ENCODE results near the gene ZNF766. TPM values are rescaled to one million over a fixed set of nuclear protein-coding genes. Genes with fewer than 3 reads are reported as not detected.
"Not testable (repeated sequence)": the region's sequence is repeated elsewhere in the genome, so short reads cannot be mapped to it uniquely, and the experiment has no call there.

Gene ZNF766
- total RNA-seq, 6 experiments from 2014 or later = 9.6 to 12.0 (median 10.8) TPM

- H3K27ac Mint-ChIP-seq = no peak overlapping the region
- no peak for DNase-seq
- peaks cover 53% of the 10 kb centered on the region for H3K9me3 Mint-ChIP-seq
- H3K36me3 Mint-ChIP-seq (ENCODE audit: low read depth) = peaks cover 78% of the 10 kb centered on the region
- H3K4me1 Mint-ChIP-seq (ENCODE audit: low read depth) = peaks cover 14% of the 10 kb centered on the region; the same call in 1 of the 2 replicates
- no peak for TF ChIP-seq CTCF (IDR thresholded peaks at IDR 0.05)
- H3K27me3 Mint-ChIP-seq (ENCODE audit: insufficient read depth) = peaks cover 3% of the 10 kb centered on the region; the same call in 1 of the 2 replicates
- no peak overlapping the region for H3K4me3 Mint-ChIP-seq
Observed at GRCh38 chr19:52275988-52276387, 6.6 kb downstream of the ZNF766 start.

GRCh38 chr19:52277471-52277870 lies 8.1 kb downstream of the ZNF766 start:
- DNase-seq = no peak
- Mint-ChIP-seq H3K4me3 (no peak overlapping the region), H3K4me1 (ENCODE audit: low read depth) (peaks cover 4% of the 10 kb centered on the region; the same call in 1 of the 2 replicates), H3K27me3 (ENCODE audit: insufficient read depth) (no peaks in the 10 kb centered on the region), H3K27ac (no peak overlapping the region), H3K9me3 (peaks cover 48% of the 10 kb centered on the region), H3K36me3 (ENCODE audit: low read depth) (peaks cover 83% of the 10 kb centered on the region)
- no peak for TF ChIP-seq CTCF (IDR thresholded peaks at IDR 0.05)

GRCh38 chr19:52286256-52286655 lies 16.9 kb downstream of the ZNF766 start:
- no peak for TF ChIP-seq CTCF (IDR thresholded peaks at IDR 0.05)
- peaks cover 89% of the 10 kb centered on the region for H3K36me3 Mint-ChIP-seq (ENCODE audit: low read depth)
- DNase-seq = no peak
- H3K4me1 Mint-ChIP-seq (ENCODE audit: low read depth) = no peaks in the 10 kb centered on the region
- no peak overlapping the region for H3K4me3 Mint-ChIP-seq
- peaks cover 36% of the 10 kb centered on the region for H3K9me3 Mint-ChIP-seq
- no peak overlapping the region for H3K27ac Mint-ChIP-seq
- no peaks in the 10 kb centered on the region; the same call in 1 of the 2 replicates for H3K27me3 Mint-ChIP-seq (ENCODE audit: insufficient read depth)

- peaks cover 64% of the 10 kb centered on the region for H3K36me3 Mint-ChIP-seq (ENCODE audit: low read depth)
- TF ChIP-seq CTCF (IDR thresholded peaks at IDR 0.05) = no peak
- H3K9me3 Mint-ChIP-seq = peaks cover 48% of the 10 kb centered on the region
- no peak overlapping the region for H3K27ac Mint-ChIP-seq
- no peak for DNase-seq
- no peak overlapping the region for H3K4me3 Mint-ChIP-seq
- H3K27me3 Mint-ChIP-seq (ENCODE audit: insufficient read depth) = no peaks in the 10 kb centered on the region
- H3K4me1 Mint-ChIP-seq (ENCODE audit: low read depth) = peaks cover 8% of the 10 kb centered on the region; the same call in 1 of the 2 replicates
Observed at GRCh38 chr19:52291781-52292180, 22.4 kb downstream of the ZNF766 start.

- peaks cover 14% of the 10 kb centered on the region for H3K4me1 Mint-ChIP-seq (ENCODE audit: low read depth)
- H3K36me3 Mint-ChIP-seq (ENCODE audit: low read depth) = peaks cover 59% of the 10 kb centered on the region
- DNase-seq; H3K27ac Mint-ChIP-seq; H3K27me3 Mint-ChIP-seq (ENCODE audit: insufficient read depth); H3K4me3 Mint-ChIP-seq: not testable (repeated sequence)
- peaks cover 46% of the 10 kb centered on the region for H3K9me3 Mint-ChIP-seq
Observed at GRCh38 chr19:52292946-52293345, 23.6 kb downstream of the ZNF766 start.

GRCh38 chr19:52296400-52296772 lies 27.0 kb downstream of the ZNF766 start:
- H3K36me3 Mint-ChIP-seq (ENCODE audit: low read depth) = peaks cover 65% of the 10 kb centered on the region
- DNase-seq = no peak
- peak overlapping the region; percentile 92 for H3K4me3 Mint-ChIP-seq
- no peak for TF ChIP-seq CTCF (IDR thresholded peaks at IDR 0.05)
- H3K4me1 Mint-ChIP-seq (ENCODE audit: low read depth) = peaks cover 21% of the 10 kb centered on the region
- peaks cover 35% of the 10 kb centered on the region for H3K9me3 Mint-ChIP-seq
- peaks cover 4% of the 10 kb centered on the region for H3K27me3 Mint-ChIP-seq (ENCODE audit: insufficient read depth)
- H3K27ac Mint-ChIP-seq = peak overlapping the region; percentile 67
